HEK293 (cell line): ENCODE results near the gene NRP2.

Experiments
- CTCF ChIP-seq: fragments of 450-650 bp; formaldehyde crosslinking; IDR thresholded peaks from 2 replicates; pipeline ENCODE4 v1.5.1; 2016; ENCODE audit warnings: missing biosample characterization, missing genetic modification characterization
- SETDB1 ChIP-seq: IDR thresholded peaks from one replicate; pipeline ENCODE4 v1.6.1; 2017; ENCODE audit warnings: mild to moderate bottlenecking, low read length, moderate library complexity, mixed read lengths; ENCODE audit not compliant: insufficient read length
- SP7 ChIP-seq: fragments of 450-650 bp; formaldehyde crosslinking; IDR thresholded peaks from 2 replicates; pipeline ENCODE4 v1.5.1; 2016; ENCODE audit warnings: missing biosample characterization, missing genetic modification characterization
- ZBTB21 ChIP-seq: fragments of 450-650 bp; formaldehyde crosslinking; IDR thresholded peaks from 2 replicates; pipeline ENCODE4 v1.5.1; 2017; ENCODE audit warnings: missing biosample characterization, missing genetic modification characterization
- ZNF274 ChIP-seq, 2 experiments: fragments of 200-500 bp in 1 of 2; fragments of 450-650 bp in 1 of 2; sonication (Bioruptor generic) in 1 of 2; formaldehyde crosslinking in 1 of 2; IDR thresholded peaks; 2 replicates each; pipeline versions ENCODE4 v1.5.1 to v1.6.1; 2014 to 2016; ENCODE audit warnings: borderline replicate concordance in 1 of 2, inconsistent platforms in 1 of 2, low read length in 1 of 2, missing biosample characterization in 1 of 2, missing genetic modification characterization in 1 of 2
- ZNF302 ChIP-seq: fragments of 450-650 bp; formaldehyde crosslinking; IDR thresholded peaks from 2 replicates; pipeline ENCODE4 v1.5.1; 2016; ENCODE audit warnings: missing biosample characterization, missing genetic modification characterization, low read depth
- ZNF747 ChIP-seq: fragments of 450-650 bp; formaldehyde crosslinking; IDR thresholded peaks from 2 replicates; pipeline ENCODE4 v1.5.1; 2016; ENCODE audit warnings: missing biosample characterization, missing genetic modification characterization
- ZNF785 ChIP-seq: fragments of 450-650 bp; formaldehyde crosslinking; IDR thresholded peaks from 2 replicates; pipeline ENCODE4 v1.5.1; 2016; ENCODE audit warnings: missing biosample characterization, missing genetic modification characterization

GRCh38 chr2:205655779-205656456 is 26.4 kb upstream of the NRP2 start:
- TF ChIP-seq ZNF785 (no peak), CTCF (tag by site-specific recombination) (no peak), ZNF302 (tag by site-specific recombination) (no peak), SP7 (no peak), SETDB1 (no peak), ZNF274 (IDR thresholded peaks at IDR 0.05; ENCODE audit: low read length) (no peak), ZNF274 (tag by site-specific recombination; IDR thresholded peaks at IDR 0.05; ENCODE audit: borderline replicate concordance) (no peak), ZBTB21 (tag by site-specific recombination) (no peak), ZNF747 (tag by site-specific recombination) (no peak)
